ENCODE measurements around the gene WDR45B. TPM values are rescaled to one million over a fixed set of nuclear protein-coding genes. Genes with fewer than 3 reads are reported as not detected.

The WDR45B gene
- total RNA-seq, 2 experiments from 2014 or later, result 127 to 132 TPM

- no peaks in the 10 kb centered on the region for H3K9me3 Mint-ChIP-seq
- no peak overlapping the region for H3K27ac Mint-ChIP-seq
- H3K4me3 Mint-ChIP-seq, result no peak overlapping the region
- H3K27me3 Mint-ChIP-seq, result no peaks in the 10 kb centered on the region
- peaks cover 15% of the 10 kb centered on the region for H3K4me1 Mint-ChIP-seq (ENCODE audit: low read depth)
- intact Hi-C loops (cut with micrococcal nuclease), result no loop called here
- ATAC-seq, result no peak
- ChIA-PET POLR2A (interaction anchor here (0.7 to 0.8 kb wide), 2 partner anchors 18 to 24 kb away, joined by 3 read pairs; no protein-coding TSS in a partner anchor), CTCF (interaction anchor here (1.2 to 1.6 kb wide), 3 partner anchors 9 to 20 kb away, joined by 3 to 4 read pairs (median 3); no protein-coding TSS in a partner anchor)
- peaks cover 2% of the 10 kb centered on the region for H3K36me3 Mint-ChIP-seq (ENCODE audit: low read depth)
- no peak for TF ChIP-seq CTCF (IDR thresholded peaks at IDR 0.05)
- DNase-seq, result no peak
These were observed 39.6 kb upstream of the WDR45B start for GRCh38 chr17:82687871-82688270.

- Mint-ChIP-seq H3K27me3 (no peaks in the 10 kb centered on the region), H3K27ac (no peak overlapping the region), H3K36me3 (ENCODE audit: low read depth) (no peaks in the 10 kb centered on the region), H3K4me1 (ENCODE audit: low read depth) (peaks cover 11% of the 10 kb centered on the region), H3K9me3 (no peaks in the 10 kb centered on the region), H3K4me3 (no peak overlapping the region)
- no peak for TF ChIP-seq CTCF (IDR thresholded peaks at IDR 0.05)
- intact Hi-C loops (cut with micrococcal nuclease), result no loop called here
- ATAC-seq, result no peak
- ChIA-PET POLR2A (interaction anchor here (0.7 to 0.8 kb wide), 2 partner anchors 19 to 24 kb away, joined by 3 read pairs; no protein-coding TSS in a partner anchor), CTCF (interaction anchor here (0.6 to 1.6 kb wide), 3 partner anchors 8 to 110 kb away, joined by 3 to 4 read pairs (median 3); no protein-coding TSS in a partner anchor)
- no peak for DNase-seq
These were observed 39.2 kb upstream of the WDR45B start for GRCh38 chr17:82687375-82687861.

GRCh38 chr17:82686366-82687324, 38.4 kb upstream of the WDR45B start:
- peaks cover 6% of the 10 kb centered on the region for H3K4me1 Mint-ChIP-seq (ENCODE audit: low read depth)
- H3K4me3 Mint-ChIP-seq, result no peak overlapping the region
- no peaks in the 10 kb centered on the region for H3K27me3 Mint-ChIP-seq
- ChIA-PET CTCF (interaction anchor here (0.6 to 1.6 kb wide), 2 partner anchors 19 to 109 kb away, joined by 3 to 4 read pairs; no protein-coding TSS in a partner anchor), POLR2A (interaction anchor here (0.7 to 0.8 kb wide), 2 partner anchors 20 to 25 kb away, joined by 3 read pairs; no protein-coding TSS in a partner anchor)
- ATAC-seq (no peak), DNase-seq (no peak)
- intact Hi-C loops (cut with micrococcal nuclease), result no loop called here
- H3K27ac Mint-ChIP-seq, result no peak overlapping the region
- H3K9me3 Mint-ChIP-seq, result peaks cover 7% of the 10 kb centered on the region
- H3K36me3 Mint-ChIP-seq (ENCODE audit: low read depth), result peaks cover 3% of the 10 kb centered on the region
- no peak for TF ChIP-seq CTCF (IDR thresholded peaks at IDR 0.05)

GRCh38 chr17:82685291-82685690, 37.0 kb upstream of the WDR45B start:
- H3K36me3 Mint-ChIP-seq (ENCODE audit: low read depth), result peaks cover 4% of the 10 kb centered on the region
- DNase-seq (no peak), ATAC-seq (no peak)
- TF ChIP-seq CTCF (IDR thresholded peaks at IDR 0.05), result no peak
- H3K27ac Mint-ChIP-seq, result no peak overlapping the region
- H3K4me3 Mint-ChIP-seq, result no peak overlapping the region
- intact Hi-C loops (cut with micrococcal nuclease), result no loop called here
- peaks cover 11% of the 10 kb centered on the region for H3K9me3 Mint-ChIP-seq
- ChIA-PET POLR2A (no interaction called here), CTCF (no interaction called here)
- no peaks in the 10 kb centered on the region for H3K4me1 Mint-ChIP-seq (ENCODE audit: low read depth)
- no peaks in the 10 kb centered on the region for H3K27me3 Mint-ChIP-seq
